Thoracic aorta (tissue), 2 donors: ENCODE data around the gene ZNF135. TPM values are rescaled to one million over a fixed set of nuclear protein-coding genes. Genes with fewer than 3 reads are reported as not detected.

Experiments used
- ATAC-seq: fragments of 150-250 bp; one replicate; pipeline ENCODE4 v1.8.0; 2017; ENCODE audit warnings: low read depth; ENCODE audit not compliant: insufficient number of reproducible peaks, low FRiP score
- DNase-seq: peaks from one replicate; pipeline ENCODE4 v3.0.0-alpha.2; 2020; ENCODE audit warnings: low spot score
- H3K27ac ChIP-seq, 2 donors: fragments of 200-600 bp; sonication (generic); 1 replicate in 1 of 2; 2 replicates in 1 of 2; pipeline ENCODE4 v1.5.1; 2016; ENCODE audit warnings: mild to moderate bottlenecking in 2 of 2, moderate library complexity in 2 of 2
- H3K27me3 ChIP-seq: fragments of 200-600 bp; sonication (generic); replicated peaks from 2 replicates; pipeline ENCODE4 v1.6.0; 2016; ENCODE audit warnings: mild to moderate bottlenecking; ENCODE audit not compliant: insufficient read depth
- H3K36me3 ChIP-seq: fragments of 200-600 bp; sonication (generic); one replicate; pipeline ENCODE4 v1.5.1; 2016
- H3K4me1 ChIP-seq, 2 donors: fragments of 200-600 bp; sonication (generic); 1 replicate in 1 of 2; 2 replicates in 1 of 2; pipeline versions ENCODE4 v1.5.1 to v1.6.0; 2016; ENCODE audit warnings: low read depth in 2 of 2, mild to moderate bottlenecking in 1 of 2; ENCODE audit not compliant: control insufficient read depth in 1 of 2
- H3K4me3 ChIP-seq: fragments of 200-600 bp; sonication (generic); 2 replicates; pipeline ENCODE4 v1.5.1; 2016; ENCODE audit warnings: mild to moderate bottlenecking
- H3K9me3 ChIP-seq: fragments of 200-600 bp; sonication (generic); 2 replicates; pipeline ENCODE4 v1.5.1; 2016
- CTCF ChIP-seq: fragments of 200-600 bp; sonication (generic); IDR thresholded peaks from one replicate; pipeline ENCODE4 v1.5.1; 2019; ENCODE audit warnings: antibody characterized with exemption
- total RNA-seq, 2 donors: library from RNA; depleted of rRNA; stranded (reverse); fragments of >200 nt; gene quantifications; one replicate each; pipeline versions ENCODE4 v1.1.0 to v1.2.3, GENCODE V29; 2016

ZNF135 gene
- total RNA-seq, 2 donors from 2014 or later = 7.6 to 9.5 TPM

DNA sequence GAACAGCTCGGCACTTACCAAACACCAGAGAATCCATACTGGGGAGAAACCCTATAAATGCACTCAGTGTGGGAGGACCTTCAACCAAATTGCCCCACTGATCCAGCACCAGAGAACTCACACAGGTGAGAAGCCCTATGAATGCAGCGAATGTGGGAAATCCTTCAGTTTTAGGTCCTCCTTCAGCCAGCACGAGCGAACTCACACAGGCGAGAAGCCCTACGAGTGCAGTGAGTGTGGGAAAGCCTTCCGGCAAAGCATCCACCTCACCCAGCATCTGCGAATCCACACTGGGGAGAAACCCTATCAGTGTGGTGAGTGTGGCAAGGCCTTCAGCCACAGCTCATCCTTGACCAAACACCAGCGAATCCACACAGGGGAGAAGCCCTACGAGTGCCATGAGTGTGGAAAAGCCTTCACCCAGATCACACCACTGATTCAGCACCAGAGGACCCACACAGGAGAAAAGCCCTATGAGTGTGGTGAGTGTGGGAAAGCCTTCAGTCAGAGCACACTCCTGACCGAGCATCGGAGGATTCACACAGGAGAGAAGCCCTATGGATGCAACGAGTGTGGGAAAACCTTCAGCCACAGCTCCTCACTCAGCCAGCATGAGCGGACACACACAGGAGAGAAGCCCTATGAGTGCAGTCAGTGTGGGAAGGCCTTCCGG lies 8.3 kb downstream of the ZNF135 start:
- H3K27me3 ChIP-seq = no peaks in the 10 kb centered on the region
- peaks cover 80% of the 10 kb centered on the region for H3K9me3 ChIP-seq
- H3K4me3 ChIP-seq = no peak overlapping the region
- no peak overlapping the region for H3K27ac ChIP-seq
- H3K36me3 ChIP-seq = peaks cover 30% of the 10 kb centered on the region
- H3K4me1 ChIP-seq = no peaks in the 10 kb centered on the region
- ATAC-seq (no peak), DNase-seq (no peak)
- TF ChIP-seq CTCF = no peak

- no peak overlapping the region for H3K27ac ChIP-seq
- no peak overlapping the region for H3K4me3 ChIP-seq
- no peak for TF ChIP-seq CTCF
- no peak for DNase-seq
- H3K27me3 ChIP-seq = no peaks in the 10 kb centered on the region
- peaks cover 19% of the 10 kb centered on the region for H3K36me3 ChIP-seq
- no peak for ATAC-seq
- peaks cover 62% of the 10 kb centered on the region for H3K9me3 ChIP-seq
- no peaks in the 10 kb centered on the region for H3K4me1 ChIP-seq
Observed at GRCh38 chr19:58079792-58080191, 20.7 kb downstream of the ZNF135 start.

DNA sequence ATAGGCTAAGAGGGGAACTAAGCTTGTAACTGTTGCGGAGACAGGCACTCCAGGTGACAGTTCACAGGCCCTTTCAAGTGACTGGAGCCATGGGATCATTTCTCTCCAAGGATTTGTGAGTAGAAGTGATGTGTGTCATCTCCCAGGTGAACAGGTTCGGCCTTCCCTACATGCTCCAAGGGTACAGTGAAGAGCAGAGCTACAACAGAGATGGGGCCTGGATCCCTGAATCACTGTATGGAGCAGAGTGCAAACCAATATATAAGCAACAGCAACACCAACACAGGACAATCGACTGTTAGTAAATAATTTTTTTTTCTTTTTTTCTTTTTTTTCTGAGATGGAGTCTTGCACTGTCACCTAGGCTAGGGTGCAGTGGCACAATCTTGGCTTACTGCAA lies 23.9 kb downstream of the ZNF135 start:
- H3K27ac ChIP-seq = no peak overlapping the region
- ATAC-seq (no peak), DNase-seq (no peak)
- H3K4me3 ChIP-seq = no peak overlapping the region
- no peak for TF ChIP-seq CTCF
- H3K27me3 ChIP-seq = no peaks in the 10 kb centered on the region
- peaks cover 51% of the 10 kb centered on the region for H3K36me3 ChIP-seq
- H3K4me1 ChIP-seq = no peaks in the 10 kb centered on the region
- peaks cover 68% of the 10 kb centered on the region for H3K9me3 ChIP-seq

DNA sequence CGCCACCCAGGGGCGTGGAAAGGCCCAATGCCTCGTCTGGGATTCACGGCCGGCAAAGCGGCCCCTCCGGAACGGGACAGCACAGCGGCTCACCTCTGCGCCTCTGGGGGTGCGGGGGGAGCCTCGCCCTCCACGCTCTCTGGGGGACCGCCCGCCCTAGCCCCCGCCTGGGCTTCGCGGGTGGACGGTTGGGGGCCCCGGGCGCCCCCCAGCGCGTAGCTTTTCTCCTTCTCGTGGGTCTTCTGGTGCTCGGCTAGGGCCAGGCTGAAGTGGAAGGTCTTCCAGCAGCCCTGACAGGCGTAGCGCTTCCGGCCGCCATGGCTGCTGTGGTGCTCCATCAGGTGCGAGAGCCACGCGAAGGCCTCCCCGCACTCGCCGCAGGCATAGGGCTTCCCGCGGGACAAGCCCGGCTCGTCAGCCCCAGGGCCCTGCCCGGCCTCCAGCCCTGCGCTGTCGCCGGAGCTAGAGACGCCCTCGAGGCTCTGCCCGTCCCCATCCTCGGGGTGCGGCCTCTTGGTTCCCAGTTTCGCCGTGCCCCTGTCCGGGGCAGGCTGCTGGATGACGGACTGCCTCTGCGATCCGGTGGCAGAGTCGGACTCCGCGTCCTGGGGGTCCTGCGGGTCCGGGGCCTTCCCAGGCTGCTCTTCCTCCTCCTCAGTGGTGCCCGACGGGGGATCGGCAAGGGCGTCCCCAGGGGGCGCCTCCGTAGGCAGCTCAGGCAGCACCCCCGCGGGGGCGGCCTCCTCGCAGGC lies 25.7 kb downstream of the ZNF135 start:
- DNase-seq (no peak), ATAC-seq (no peak)
- peaks cover 59% of the 10 kb centered on the region for H3K36me3 ChIP-seq
- H3K9me3 ChIP-seq = peaks cover 65% of the 10 kb centered on the region
- no peaks in the 10 kb centered on the region for H3K4me1 ChIP-seq
- H3K27ac ChIP-seq = no peak overlapping the region
- no peak overlapping the region for H3K4me3 ChIP-seq
- H3K27me3 ChIP-seq = no peaks in the 10 kb centered on the region
- no peak for TF ChIP-seq CTCF

- ATAC-seq = no peak
- H3K9me3 ChIP-seq = peaks cover 59% of the 10 kb centered on the region
- H3K4me3 ChIP-seq = no peak overlapping the region
Observed at GRCh38 chr19:58085348-58085875, 26.3 kb downstream of the ZNF135 start.

More at GRCh38 chr19:58085348-58085875, 26.3 kb downstream of the ZNF135 start:
- Histone ChIP-seq H3K36me3 (peaks cover 59% of the 10 kb centered on the region), H3K4me1 (no peaks in the 10 kb centered on the region), H3K27me3 (no peaks in the 10 kb centered on the region), H3K27ac (no peak overlapping the region)
- DNase-seq = no peak
- no peak for TF ChIP-seq CTCF
